Pancreas (tissue), 8 donors: ENCODE data around the gene CEP55. TPM values are rescaled to one million over a fixed set of nuclear protein-coding genes. Genes with fewer than 3 reads are reported as not detected.

Experiments used
- polyA plus RNA-seq, 2 donors: library from polyadenylated mRNA; stranded (reverse); fragments of 200-250 nt; gene quantifications; one replicate each; pipeline ENCODE4 v1.2.3, GENCODE V29; 2013
- total RNA-seq, 6 donors: library from RNA; stranded (reverse); fragmentation: NEBNext Ultra II Directional in 4 of 6; extraction: Animal tissue kit (Norgen Biotek cat#: 25700) in 4 of 6; gene quantifications; one replicate each; pipeline versions ENCODE4 v1.2.1 to v1.2.4, GENCODE V29; 2021 to 2023
- donor health status: healthy with polysubstance abuse.
- donor health status: DM: no; HTN: no; CAD: no; lungs with moderate emphysema.
- donor health status: DM: no; HTN: no; CAD: no.
- donor health status: Bipolar disorder and iron deficiency.
- donor health status: DM: yes; HTN: yes; CAD: no.
- donor health status: DM: no; HTN: no; CAD: no.
- donor health status: DM: no; HTN: no; CAD: no.
- donor health status: DM: yes; HTN: yes; CAD: no.

The CEP55 gene
- total and polyA plus RNA-seq, 8 donors, result 0.07 to 0.94 (median 0.25) TPM; not detected in 1

Other genes with a start within 250 kb of the CEP55 start
- gene MYOF, start 14.3 kb upstream of the CEP55 start, total RNA-seq, result 10 to 100 TPM in 5 of 6 donors, 1 to 10 TPM in 1; 6.7 to 38.2 (median 14.2) TPM
- gene MYOF, start 14.3 kb upstream of the CEP55 start, polyA plus RNA-seq, result 1 to 10 TPM; 4.7 to 5.6 TPM
- 1 to 10 TPM in 2 of 6 donors, under 1 TPM in 4; 0.37 to 1.1 (median 0.74) TPM for gene FFAR4, start 70.1 kb downstream of the CEP55 start, total RNA-seq
- 1 to 10 TPM in 1 of 2 donors, under 1 TPM in 1; 0.57 to 2.4 TPM for gene FFAR4, start 70.1 kb downstream of the CEP55 start, polyA plus RNA-seq
- 10 to 100 TPM in 4 of 6 donors, 1 to 10 TPM in 2; 7.4 to 29.7 (median 12.8) TPM for gene RBP4, start 104.6 kb downstream of the CEP55 start, total RNA-seq
- gene RBP4, start 104.6 kb downstream of the CEP55 start, polyA plus RNA-seq, result 100 to 1,000 TPM in 1 of 2 donors, 10 to 100 TPM in 1; 31.5 to 186 TPM
- not detected for gene PDE6C, start 115.9 kb downstream of the CEP55 start, total RNA-seq
- not detected for gene PDE6C, start 115.9 kb downstream of the CEP55 start, polyA plus RNA-seq
- gene FRA10AC1, start 206.0 kb downstream of the CEP55 start, total RNA-seq, result 1 to 10 TPM; 5.1 to 9.7 (median 8.5) TPM
- 10 to 100 TPM in 1 of 2 donors, 1 to 10 TPM in 1; 8.6 to 10.9 TPM for gene FRA10AC1, start 206.0 kb downstream of the CEP55 start, polyA plus RNA-seq